22Rv1 (cell line): ENCODE results near the gene ZBTB40.

ENCODE experiments used
- H3K27ac ChIP-seq: fragments of 450-650 bp; 2 replicates; pipeline ENCODE4 v1.5.1; 2017
- ZFX ChIP-seq: fragments of 450-650 bp; IDR thresholded peaks from 2 replicates; pipeline ENCODE4 v1.6.1; 2017; ENCODE audit warnings: antibody characterized with exemption, borderline replicate concordance
- TF ChIP-seq, protein P1 (sequence below): fragments of 450-650 bp; IDR thresholded peaks from 2 replicates; pipeline ENCODE4 v1.5.1; 2017; ENCODE audit warnings: mild to moderate bottlenecking

The ZBTB40 gene

DNA sequence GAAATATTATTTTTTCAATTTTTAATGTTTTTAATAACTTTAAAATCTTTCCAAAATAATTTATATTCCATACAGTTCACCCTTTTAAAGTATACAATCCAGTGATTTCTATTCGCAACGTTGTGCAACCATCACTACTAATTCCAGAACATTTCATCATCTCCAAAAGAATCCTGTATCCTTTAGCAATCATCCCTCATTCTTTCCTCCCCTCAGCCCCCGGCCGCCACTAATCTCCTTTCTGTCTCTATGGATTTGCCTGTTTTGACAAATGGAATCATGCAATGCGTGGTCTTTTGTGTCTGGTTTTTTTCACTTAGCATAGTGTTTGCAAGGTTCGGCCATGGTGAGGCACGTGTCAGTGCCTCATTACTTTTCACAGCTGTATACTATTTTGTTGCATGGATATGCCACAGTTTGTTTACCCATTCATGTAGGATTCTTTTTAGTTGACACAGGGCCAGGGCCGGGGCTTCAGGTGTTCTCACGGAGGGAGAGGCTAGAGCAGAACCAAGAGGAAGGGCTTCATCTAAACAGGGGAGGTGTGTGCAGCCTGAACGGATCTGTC is 40.6 kb upstream of the ZBTB40 start:
- no peak overlapping the region for H3K27ac ChIP-seq
- TF ChIP-seq, protein P1, sequence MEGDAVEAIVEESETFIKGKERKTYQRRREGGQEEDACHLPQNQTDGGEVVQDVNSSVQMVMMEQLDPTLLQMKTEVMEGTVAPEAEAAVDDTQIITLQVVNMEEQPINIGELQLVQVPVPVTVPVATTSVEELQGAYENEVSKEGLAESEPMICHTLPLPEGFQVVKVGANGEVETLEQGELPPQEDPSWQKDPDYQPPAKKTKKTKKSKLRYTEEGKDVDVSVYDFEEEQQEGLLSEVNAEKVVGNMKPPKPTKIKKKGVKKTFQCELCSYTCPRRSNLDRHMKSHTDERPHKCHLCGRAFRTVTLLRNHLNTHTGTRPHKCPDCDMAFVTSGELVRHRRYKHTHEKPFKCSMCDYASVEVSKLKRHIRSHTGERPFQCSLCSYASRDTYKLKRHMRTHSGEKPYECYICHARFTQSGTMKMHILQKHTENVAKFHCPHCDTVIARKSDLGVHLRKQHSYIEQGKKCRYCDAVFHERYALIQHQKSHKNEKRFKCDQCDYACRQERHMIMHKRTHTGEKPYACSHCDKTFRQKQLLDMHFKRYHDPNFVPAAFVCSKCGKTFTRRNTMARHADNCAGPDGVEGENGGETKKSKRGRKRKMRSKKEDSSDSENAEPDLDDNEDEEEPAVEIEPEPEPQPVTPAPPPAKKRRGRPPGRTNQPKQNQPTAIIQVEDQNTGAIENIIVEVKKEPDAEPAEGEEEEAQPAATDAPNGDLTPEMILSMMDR: no peak
- no peak for TF ChIP-seq ZFX

DNA sequence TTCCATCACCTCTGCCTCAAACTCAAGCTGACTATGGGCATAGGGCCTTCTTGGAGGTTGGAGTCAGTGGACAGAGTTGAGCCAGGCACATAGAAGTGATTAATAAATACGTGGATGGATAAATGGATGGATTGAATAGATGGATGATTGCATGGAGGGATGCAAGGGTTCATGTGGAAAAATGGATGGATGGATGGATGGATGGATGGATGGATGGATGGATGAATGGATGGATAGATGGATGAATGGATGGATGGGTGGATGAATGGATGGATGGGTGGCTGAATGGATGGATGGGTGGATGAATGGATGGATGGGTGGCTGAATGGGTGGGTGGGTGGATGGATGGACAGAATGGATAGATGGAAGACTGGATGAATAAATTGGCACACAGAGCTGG is 40.1 kb upstream of the ZBTB40 start:
- no peak for TF ChIP-seq ZFX
- TF ChIP-seq, protein P1: no peak
- H3K27ac ChIP-seq: no peak overlapping the region

DNA sequence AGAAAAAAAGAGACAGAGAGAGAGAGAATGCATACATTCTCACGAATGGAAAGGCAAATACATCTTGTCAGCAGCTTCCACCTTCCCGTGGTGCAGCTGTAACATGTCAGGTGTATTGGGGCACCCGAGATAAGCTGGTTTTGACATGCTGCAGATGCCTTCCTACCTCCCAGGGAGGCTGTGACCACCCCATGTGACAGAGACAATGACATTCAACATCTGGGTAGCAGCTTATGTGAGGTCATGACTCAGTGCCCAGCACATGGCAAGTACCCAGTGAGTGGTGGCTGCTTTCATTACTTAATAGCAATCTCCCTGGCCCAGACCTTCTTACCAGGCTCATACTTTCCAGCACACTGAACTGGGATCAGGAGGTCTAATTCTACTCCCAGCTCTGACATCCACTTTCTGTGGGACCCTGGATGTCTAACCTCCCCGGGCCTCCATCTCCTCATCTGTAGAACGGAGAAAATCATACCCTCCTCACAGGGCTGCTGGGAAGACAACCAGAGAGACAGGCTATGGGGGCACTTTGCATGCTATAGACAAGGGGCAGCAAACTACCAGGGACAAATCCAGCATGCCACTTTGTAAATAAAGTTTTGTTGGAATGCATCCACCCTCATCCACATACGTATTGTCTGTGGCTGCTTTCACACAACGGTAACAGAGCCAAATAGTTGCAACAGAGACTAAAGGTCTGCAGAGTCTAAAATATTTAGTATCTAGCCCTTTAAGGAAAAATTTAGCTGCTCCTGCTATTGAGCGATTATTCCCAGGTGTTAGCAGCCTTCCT is 38.5 kb upstream of the ZBTB40 start:
- TF ChIP-seq ZFX: no peak
- TF ChIP-seq, protein P1: no peak
- H3K27ac ChIP-seq: no peak overlapping the region

DNA sequence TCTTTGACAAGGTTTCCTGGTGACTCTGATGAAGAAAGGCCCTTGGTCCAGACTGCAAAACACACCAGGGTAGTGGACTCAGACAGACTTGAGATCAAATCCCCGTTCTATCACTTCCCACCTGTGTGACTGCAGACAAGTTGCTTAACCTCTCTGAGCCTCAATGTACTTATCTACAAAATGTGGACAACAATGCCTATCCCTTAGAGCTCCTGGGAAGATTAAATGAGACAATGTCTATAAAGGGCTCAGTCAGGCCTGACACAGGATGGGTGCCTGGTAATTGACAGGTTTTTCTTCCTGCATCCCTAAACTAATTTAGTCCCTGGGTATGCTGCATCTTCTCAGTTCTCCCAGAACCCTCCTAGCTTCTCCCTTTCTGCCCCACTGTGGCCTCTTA is 37.9 kb upstream of the ZBTB40 start:
- H3K27ac ChIP-seq: peak overlapping the region; percentile 65
- TF ChIP-seq ZFX: no peak
- TF ChIP-seq, protein P1: no peak

DNA sequence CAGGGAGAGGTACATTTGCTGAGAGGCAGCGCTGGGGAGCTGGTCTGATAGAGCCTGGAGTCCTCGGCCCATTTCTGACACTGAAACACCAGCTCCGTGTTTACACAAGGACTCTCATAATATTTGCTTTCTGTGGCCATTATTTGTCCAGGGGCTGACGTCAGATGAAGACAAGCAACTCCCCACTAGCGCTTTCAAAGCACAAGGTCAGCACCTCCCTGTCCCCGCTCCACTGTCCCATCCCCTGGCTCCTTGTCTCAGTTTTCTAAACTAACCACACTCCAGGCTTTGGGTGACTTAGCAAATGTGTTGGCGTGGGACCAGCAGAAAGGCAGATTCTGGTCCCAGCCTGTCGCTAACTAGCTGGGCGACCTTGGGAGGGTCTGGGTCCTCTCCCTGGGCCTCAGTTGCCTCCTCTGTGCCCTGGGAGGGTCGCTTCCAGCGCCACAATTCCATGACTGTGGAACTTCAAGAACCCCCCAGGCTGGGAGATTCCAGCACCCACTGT is 37.4 kb upstream of the ZBTB40 start:
- H3K27ac ChIP-seq: peak overlapping the region; percentile 65
- TF ChIP-seq, protein P1: no peak
- no peak for TF ChIP-seq ZFX

DNA sequence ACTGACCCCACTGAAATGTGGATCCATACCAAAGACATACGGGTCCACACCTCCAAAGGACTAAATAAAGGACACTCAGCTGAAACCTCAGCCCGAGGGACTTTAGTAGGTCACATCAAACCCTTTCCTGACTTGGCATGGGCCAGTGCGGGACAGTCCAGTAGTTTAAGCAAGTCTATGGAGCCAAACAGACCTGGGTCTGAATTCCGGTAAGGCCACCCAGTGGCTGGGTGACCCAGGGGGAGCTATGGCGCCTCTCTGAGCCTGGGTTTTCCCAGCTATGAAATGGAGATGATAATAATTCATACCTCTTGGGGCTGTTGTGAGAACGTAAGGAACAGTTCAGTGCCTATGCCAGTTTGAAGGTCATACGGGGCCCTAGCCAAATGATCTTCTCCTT is 36.2 kb upstream of the ZBTB40 start:
- no peak for TF ChIP-seq ZFX
- TF ChIP-seq, protein P1: no peak

More for the DNA sequence above, 36.2 kb upstream of the ZBTB40 start:
- H3K27ac ChIP-seq: no peak overlapping the region
